ENCODE measurements around the gene ACMSD.

The ACMSD gene

DNA sequence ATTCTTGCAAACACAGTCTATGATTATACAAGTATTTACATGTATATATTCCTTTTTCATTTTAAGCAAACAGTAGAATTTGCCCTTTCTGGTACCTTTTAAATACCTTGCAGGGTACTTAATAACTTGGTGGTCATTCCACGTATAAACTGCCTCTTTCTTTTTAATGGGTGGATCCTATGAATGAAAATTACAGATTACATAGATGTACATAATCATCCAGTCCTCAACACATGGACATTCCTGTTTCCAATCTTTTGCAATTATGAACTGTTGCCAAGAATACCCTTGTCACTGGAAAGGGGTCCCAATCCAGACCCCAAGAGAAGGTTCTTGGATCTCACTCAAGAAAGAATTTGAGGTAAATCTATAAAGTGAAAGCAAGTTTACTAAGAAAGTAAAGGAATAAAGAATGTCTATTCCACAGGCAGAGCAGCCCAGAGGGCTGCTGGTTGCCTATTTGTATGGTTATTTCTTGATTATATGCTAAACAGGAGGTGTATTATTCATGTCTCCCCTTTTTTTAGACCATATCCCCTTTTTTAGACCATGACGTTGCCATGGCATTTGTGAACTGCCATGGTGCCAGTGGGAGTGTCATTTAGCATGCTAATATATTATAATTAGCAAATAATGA is 72.5 kb downstream of the ACMSD start:
- no peak for DNase-seq

DNA sequence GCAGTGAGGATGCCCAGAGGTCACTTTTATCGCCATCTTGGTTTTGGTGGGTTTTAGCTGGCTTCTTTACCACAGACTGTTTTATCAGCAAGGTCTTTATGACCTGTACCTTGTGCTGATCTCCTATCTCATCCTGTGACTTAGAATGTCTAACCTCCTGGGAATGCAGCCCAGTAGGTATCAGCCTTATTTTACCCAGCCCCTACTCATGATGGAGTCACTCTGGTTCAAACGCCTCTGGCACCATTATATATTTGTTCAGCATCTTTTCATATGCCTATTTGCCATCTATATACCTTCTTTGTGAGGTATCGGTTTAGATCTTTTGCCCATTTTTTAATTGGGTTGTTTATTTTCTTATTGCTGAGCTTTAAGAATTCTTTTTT is 73.0 kb downstream of the ACMSD start:
- no peak for DNase-seq

DNA sequence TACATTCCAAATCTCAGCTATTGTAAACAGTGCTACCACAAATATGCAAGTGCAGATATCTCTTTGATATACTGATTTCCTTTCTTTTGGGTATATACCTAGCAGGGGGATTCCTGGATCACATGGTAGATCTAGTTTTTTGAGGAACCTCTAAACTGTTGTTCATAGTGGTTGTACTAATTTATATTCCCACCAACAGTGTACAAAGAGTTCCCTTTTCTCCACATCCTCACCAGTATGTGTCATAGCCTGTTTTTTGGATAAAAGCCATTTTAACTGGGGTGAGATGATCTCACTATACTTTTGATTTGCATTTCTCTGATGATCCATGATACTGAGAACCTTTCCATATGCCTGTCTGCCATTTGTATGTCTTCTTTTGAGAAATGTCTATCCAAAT is 73.9 kb downstream of the ACMSD start:
- DNase-seq = no peak

DNA sequence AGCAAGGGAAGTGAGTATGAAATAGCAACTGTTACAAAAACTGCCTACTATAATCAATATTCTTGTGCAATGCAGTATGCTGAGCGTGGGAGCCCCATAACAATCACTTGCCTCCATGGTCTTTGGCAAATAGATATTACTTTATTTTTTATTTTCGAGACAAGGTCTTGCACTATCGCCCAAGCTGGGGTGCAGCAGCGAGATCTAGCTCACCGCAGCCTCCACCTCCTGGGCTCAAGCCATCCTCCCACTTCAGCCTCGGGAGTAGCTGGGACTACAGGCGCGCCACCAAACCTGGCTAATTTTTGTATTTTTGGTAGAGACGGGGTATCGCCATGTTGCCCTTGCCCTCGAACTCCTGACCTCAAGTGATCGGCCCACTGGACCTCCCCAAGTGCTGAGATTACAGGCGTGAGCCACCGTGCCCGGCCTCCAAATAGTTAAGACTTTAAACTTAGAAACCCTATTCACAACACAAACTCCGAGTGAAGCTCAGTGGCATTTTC is 79.0 kb downstream of the ACMSD start:
- no peak for DNase-seq

DNA sequence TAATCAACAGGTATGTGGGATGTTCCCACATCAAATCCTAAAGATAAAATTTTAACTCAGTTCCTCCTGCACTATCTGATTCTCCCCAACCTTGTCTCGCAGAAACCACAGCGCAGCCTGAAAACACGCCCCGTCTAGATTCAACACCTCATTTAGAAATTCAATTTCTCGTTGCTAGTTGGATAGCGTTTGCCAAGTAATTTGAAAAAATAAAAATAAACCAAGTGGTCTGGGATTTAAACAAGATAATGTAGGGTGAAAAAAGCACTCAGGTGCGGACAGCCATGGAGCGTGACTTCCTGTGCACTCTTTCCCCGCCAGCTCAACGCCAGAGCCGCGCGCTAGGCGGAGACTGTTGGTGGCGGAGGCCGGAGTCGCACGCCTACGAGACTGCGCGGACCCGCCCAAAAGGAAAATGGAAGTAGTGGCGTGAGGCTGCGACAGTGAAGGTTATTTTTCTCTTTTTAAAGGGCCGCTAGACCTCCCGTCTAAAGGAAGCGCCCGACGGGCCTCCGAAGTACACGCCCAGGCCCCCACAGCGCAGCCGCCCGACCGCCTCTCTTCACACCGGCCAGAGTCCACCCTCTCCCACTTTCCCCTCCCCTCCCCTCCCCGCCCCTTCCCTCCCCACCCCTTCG is 79.6 kb downstream of the ACMSD start:
- peak; percentile 99 for DNase-seq

DNA sequence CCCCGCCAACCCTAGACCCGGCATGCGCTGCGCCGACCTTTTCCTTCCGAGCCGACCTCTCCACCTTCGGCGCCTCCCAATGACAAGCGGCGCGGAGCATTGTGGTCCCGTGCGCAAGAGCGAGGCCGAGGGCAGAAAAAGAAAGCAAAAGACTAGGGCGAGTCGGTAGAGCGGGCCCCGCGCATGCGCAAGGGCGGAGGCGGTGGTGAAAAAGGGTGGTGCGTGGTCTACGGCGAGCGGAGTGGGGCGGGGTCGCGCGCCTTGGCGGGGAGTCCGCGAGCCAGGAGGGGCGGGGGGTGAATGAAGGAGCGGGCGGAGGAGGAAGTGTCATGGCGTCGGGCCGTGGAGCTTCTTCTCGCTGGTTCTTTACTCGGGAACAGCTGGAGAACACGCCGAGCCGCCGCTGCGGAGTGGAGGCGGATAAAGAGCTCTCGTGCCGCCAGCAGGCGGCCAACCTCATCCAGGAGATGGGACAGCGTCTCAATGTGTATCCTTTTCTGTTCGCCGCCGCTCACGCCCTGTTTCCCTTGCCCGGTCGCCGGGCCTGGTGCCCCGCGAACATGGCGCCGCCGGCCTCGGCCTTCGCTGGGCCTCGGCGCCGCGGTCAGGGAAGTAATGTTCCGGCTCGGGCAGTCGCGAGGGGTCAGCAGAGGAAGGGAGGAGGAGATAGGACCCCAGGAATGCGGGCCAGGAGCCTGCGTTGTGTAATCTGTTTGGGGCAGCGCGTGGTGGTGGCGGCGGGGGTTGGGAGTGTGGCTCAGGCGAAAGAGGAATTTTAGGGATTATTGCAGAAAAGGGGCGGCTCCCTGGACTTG is 80.3 kb downstream of the ACMSD start, which contains the start of gene CCNT2:
Gene CCNT2, plus strand, starts transcription at position 297 of the 815 bp plus-strand sequence. Its CDS starts 33 bp downstream, at position 330.
- DNase-seq = peak; percentile 99

DNA sequence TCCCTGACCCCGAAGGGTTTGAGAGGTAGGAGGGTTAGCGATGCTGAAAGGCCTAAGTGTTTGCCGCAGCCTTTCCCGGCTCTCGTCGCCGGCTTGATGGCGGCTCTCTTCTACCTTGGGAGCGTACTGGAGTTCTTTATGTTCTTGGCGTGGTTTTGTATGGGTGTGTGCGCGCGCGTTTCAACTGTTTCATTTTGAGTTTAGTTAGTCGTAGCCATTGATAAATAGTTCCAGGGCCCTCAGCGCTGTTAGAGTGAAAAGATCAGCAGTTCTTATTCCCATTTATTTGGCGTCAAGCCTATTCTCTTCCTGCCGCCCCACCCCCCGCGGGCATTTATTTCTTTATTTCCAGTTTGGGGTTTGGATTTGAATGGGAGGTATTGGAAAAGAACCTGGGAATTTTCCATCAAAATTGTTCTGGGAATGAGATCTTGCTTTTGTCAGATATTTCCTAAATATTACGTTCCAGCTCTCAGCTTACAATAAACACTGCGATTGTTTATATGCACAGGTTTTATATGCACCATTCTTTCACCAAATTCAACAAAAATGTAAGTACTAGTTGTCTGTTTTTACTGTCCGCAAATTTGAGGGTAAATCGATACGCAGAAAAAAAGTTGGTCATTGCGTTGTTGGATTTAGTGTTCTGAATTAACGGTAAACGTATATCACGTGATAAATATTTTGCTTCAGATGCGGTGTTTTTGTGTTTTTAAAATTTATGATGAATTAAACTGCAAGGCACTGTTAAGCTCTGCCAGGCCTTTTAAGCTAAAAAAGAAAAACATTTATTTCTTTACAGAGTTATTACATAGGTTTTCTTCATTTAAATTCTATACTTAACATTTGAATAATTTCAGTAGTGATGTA is 81.2 kb downstream of the ACMSD start:
- DNase-seq = peak; percentile 61

DNA sequence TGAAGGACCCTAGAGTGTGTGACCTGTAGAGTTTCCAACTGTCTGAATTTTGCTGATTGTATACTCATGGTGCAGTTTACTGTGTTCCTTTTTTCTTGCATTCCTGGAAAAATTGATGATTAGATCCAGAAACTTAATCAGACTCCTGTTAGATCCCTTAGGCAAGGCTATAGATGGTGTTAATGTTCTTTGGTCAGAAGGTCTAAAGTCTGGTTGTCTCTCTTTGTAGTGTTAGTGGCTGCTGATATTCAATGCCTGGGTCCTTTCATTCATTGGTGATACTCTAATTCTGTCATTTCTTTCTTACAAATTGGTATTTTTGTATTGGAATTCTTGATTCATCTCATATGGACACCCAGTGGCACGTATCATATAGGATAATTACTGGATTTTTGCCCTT is 86.5 kb downstream of the ACMSD start:
- DNase-seq = no peak

DNA sequence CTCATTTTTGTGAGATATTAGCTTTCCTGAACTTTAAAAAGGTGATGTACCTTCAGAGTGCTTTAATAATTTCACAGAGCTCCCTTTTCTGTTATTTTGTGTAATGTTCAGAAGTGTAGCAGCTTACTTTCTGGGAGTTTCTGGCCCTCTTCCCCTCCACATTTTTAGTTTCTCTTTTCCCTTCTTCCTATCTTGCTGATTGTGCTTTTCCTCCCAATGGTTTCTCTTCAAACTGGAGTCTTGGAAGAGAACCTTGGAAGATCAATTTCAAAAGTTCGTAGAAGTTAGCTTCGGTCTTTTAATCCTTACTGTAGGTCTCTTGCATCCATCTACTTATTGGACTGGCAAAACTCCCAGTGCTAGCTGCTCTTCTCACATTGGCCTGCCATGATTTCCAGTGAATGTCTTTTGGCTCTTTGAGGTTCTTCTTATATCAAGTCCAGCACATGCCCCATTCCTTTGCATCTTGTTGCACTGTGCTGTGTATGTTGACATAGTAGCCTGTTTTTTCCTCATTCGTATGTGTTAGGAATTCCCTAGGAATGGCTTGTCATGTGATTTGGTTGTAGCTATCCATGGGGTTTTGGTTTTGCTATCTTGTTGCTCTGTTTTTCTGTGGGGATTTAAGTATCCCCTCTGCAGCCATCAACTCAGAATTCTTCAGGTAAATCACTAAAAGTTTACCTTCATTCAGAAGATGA is 88.0 kb downstream of the ACMSD start:
- DNase-seq = peak; percentile 43

DNA sequence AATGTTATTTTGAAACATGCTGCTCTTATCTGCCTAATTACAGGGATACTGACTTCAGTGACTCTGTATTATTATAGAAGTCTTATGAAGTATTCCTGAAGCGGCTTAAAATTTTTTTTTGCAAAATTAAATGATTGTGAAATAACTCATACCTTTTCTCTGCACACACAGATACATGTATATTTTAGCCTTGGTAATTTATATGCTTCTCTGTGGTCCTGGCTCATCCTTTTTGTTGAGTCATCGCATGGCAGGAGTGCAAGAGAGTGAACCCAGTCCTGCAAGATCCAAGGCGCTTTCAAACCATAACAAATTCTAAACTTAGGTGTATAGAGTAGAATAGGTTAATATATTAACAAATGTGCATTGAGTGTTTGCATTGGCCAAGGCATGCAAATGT is 88.8 kb downstream of the ACMSD start:
- DNase-seq = peak; percentile 17

DNA sequence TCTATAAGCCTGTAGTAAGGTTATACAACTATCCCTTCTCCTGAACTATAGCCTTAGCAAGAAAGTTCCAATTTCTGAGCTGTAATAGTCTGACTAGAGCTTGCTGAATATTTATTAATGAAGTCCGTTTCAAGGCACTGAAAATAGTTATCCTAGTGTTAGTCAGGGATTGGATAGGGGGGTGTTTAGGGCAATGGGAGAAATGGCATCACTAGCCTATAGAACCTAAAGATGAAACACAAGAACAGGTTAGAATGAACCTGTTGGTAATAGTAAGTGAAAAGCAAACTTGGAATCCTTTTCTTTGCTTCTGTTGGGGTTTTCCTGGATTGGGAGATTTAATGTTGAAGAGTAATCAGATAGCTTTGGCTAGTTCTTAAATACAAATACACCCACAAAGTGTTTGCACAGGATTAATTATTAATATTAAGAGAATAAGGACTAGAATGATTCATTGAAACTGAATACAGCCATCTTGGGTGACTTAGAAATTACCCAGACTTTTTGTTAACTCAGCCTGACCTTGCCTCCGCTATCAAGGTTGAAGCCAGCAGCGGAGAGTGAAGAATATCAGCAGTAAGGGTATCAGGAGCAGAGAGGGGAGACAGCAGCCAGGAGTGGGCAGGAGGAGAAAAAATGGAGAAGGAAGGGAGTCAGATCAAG is 94.6 kb downstream of the ACMSD start:
- no peak for DNase-seq

DNA sequence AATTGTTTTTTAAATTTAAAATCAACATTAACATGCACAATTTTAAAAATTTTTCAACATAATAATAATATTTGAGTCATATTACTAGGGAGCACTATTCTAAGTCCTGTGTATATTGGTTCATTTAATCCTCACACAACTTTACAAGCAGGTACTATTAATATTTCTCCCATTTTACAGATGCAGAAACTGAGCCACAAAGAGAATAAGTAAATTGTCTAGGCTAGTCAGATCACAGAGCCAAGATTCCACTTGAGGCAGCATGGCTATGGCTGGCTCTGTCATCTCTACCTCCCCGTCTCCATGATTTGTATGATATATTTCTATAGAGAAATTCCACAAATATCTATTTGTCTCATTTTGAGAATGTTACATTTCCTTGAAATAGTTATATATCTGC is 95.3 kb downstream of the ACMSD start:
- no peak for DNase-seq

DNA sequence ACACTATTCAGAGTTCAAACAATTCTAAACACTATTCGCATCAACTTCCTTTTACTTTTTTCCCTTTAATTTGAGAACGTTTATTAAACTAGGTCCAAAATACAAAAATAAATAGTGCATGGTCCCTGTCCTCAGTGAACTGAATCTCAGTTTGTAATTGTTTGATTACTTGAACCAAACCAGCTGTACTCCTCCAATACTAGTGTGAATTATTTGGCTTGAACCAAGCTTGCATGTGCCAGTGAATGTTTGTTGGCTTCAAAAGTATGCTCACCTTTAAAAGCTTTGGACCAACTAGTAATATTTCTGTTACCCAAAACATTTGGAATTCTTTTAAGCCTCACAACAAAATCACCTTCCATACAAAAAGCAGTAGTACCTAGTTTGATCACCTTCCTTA is 95.7 kb downstream of the ACMSD start:
- DNase-seq = no peak

DNA sequence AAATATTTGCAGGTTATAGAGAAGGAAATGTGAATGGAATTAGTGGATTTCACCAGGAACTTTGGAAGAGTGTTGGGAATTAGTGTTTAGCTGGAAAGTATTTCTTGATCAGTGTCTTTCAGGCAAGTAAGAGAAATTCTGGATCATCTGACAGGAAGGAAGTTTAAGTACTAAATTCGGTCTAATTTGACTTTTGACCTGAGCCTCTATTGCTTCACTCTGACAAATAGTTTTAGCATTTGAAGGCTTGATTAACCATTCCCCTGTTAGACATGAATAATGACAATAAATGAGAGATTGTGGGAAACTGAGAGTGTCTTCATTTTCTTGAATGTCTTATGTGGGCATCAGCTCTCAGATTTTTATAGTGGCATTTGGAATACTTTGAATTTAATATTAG is 96.2 kb downstream of the ACMSD start:
- DNase-seq = no peak

DNA sequence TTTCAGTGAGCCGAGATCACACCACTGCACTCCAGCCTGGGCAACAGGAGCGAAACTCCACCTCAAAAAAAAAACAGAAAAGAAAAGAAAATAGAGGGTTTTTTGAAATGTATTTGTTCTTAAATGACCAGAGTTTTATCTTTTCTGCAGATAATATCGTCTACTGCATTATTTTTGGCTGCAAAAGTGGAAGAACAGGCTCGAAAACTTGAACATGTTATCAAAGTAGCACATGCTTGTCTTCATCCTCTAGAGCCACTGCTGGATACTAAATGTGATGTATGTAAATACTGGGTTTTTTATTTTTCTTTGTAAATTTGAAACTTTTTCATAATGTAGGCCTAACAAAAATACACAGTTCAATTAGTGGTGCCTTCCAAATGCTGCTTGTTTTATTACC is 98.3 kb downstream of the ACMSD start:
- DNase-seq = no peak

DNA sequence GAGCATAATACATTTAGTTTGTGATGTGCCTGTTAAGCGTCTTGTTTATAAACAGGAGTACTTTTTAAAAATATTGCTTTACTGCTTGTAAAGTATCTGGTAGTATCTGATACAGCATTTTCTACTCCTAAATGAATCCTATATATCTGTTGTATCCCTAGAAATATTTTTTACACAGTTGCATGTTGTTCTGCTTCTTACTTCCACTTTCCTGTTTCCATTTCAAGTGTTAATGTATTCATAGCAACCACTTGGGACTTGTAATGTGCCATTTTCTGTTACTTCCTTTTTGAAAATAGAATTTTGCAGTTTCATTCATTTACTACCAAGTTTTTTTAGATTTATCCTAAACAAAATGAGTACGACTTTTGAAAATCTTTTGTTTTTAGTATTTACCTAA is 105.1 kb downstream of the ACMSD start:
- DNase-seq = peak; percentile 14

DNA sequence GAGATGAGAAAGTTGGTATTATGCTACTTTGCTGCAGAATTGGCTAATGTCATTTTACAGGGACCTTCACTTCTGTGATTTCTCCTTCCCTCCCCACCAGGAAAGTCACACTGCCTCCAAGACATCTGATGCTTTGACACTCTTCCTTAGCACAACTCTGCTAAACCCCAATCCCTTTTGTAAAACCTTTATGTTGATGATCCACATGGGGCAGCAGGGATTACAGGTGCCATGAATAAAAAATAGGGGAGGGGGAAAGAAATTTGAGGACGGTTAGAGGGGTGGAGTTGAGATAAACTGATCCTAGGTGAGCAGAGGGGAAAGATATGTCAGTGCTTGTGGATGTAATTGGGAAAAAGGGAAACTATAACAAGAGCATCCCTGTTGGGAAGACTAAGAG is 106.6 kb downstream of the ACMSD start:
- DNase-seq = no peak

DNA sequence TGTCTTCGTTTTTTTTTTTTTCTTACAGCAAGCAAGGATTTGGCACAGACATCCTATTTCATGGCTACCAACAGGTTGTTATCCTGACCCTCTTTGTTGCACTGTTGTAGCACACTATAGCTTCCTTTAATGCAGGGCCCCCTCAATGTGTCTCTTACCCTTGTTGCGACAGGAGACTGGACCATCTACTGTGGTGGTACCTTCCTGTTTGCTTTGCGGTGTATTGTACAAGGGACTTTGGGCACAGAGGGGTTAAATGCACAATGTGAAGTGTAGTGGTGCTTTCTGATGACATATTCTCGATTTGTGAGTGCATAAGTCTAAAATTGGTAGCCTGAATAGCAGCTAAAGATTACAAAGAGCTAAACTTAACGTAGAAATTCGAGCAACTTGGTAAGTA is 107.7 kb downstream of the ACMSD start:
- no peak for DNase-seq

DNA sequence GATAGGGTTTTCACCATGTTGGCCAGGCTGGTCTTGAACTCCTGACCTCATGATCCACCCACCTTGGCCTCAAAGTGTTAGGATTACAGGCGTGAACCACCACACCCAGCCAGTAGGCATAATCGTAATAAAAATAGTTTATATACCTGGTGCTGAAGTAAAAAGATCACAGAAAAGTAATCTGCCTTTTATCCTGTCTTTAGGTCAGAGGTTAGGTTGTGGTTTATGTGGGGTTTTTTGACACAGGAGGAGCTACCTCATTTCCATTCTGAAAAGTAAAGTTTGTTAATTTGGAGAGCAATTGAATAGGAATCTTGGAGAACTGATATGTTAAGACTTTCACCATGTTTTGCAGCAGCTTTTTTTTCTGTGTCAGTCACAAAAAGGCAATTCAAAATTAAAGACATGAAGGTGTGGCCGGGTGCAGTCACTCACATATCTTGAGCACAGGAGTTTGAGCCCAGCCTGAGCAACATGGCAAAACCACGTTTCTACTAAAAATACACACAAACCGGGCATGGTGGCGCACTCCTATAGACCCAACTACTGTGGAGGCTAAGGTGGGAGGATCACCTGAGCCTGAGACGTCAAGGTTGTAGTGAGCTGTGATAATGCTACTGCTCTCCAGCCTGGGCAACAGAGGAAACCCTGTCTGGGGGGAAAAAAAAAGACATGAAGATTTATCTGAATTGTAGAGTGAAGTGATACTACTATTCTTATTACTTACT is 111.7 kb downstream of the ACMSD start:
- no peak for DNase-seq

DNA sequence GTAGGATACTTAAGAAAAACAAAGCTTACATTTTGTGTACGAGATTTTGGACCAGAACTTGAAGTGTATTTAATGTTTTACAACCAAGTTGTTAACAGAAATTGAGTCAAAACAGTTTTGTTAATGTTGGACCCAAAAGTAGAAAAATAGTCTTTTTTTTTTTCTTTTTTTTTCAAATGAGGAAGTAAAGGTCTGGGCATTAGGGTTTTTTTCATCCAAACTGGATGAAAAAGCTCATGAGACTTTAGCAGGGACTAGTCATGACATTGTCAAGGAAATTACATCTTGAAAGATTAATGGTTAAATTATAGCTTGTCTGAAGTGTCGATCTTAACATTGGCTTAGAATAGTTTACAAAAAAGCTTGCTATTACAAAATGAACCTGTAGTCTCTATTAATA is 112.5 kb downstream of the ACMSD start:
- peak; percentile 6 for DNase-seq
